ENCODE measurements around the gene PFKFB3. TPM values are rescaled to one million over a fixed set of nuclear protein-coding genes. Genes with fewer than 3 reads are reported as not detected.
A peak's percentile ranks its signal among the peaks of the same experiment; 100 is the strongest.

Gene PFKFB3
- total and polyA plus RNA-seq, 2 of the 4 experiments (the other 2 are of a cell fraction) = 34.1 to 45.5 TPM

DNA sequence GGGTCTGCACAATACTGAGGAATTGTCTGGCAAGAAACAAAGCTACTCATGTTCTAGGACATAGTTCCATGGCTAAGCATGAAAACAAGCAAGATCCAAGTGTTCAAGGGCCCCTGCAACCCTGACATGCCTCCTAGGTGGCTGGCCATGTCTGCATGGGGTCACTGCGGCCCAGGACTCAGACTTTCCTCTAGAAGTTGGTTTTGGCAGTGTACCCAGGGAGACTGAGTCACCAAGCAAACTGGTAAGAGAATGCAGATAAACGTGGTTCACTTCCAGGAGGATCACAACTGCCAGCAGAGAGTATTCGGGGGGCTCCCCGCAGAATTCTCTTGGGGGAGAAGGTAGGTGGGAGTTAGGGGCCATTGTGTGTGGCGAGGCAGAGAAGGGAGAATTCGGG, 7.4 kb upstream of the PFKFB3 start:
- no TSS peak for BruUV-seq (replicated peaks)
- no peak overlapping the region for H3K4me3 ChIP-seq (ENCODE audit: insufficient read depth, low read depth, low read length)
- no peak overlapping the region for H3K56ac ChIP-seq (ENCODE audit: extremely low read depth, insufficient read depth, low read length)
- H2BK120ac ChIP-seq (ENCODE audit: low read depth, low read length) = peak overlapping the region; percentile 52; the same call in 1 of the 2 replicates
- H3K9me1 ChIP-seq (ENCODE audit: insufficient read depth, low read length) = peaks cover 25% of the 10 kb centered on the region
- peak overlapping the region; percentile 0; the same call in 1 of the 2 replicates for H3K4me2 ChIP-seq (ENCODE audit: low read depth, low read length)
- H2AK9ac ChIP-seq (replicated peaks; ENCODE audit: low read depth, low read length, poor library complexity) = peak overlapping the region; percentile 94
- H2AFZ ChIP-seq (replicated peaks; ENCODE audit: low read length, poor library complexity) = peak overlapping the region; percentile 56
- peaks cover 23% of the 10 kb centered on the region for H3K4me1 ChIP-seq (ENCODE audit: control insufficient read depth, insufficient read depth, low read length)
- peak overlapping the region; percentile 43; the same call in 1 of the 2 replicates for H3K23ac ChIP-seq (ENCODE audit: low read depth, low read length)
- H3K4ac ChIP-seq (ENCODE audit: low read depth, low read length) = peak overlapping the region; percentile 11
- peak overlapping the region; percentile 14; the same call in 1 of the 2 replicates for H3K18ac ChIP-seq (ENCODE audit: low read depth, low read length)
- H2AK5ac ChIP-seq (ENCODE audit: low read depth, low read length) = peak overlapping the region; percentile 70
- peak; percentile 25; the same call in 1 of the 2 replicates for ATAC-seq (ENCODE audit: low read depth)
- POLR2A ChIA-PET (ENCODE audit: unreplicated experiment) = no interaction called here
- peaks cover 37 to 83% of the 10 kb centered on the region in 2 experiments for H3K79me1 ChIP-seq (ENCODE audit: low read depth in 1 of 2, low read length in 2 of 2)
- H2BK5ac ChIP-seq (ENCODE audit: low read depth, low read length, poor library complexity, severe bottlenecking) = peak overlapping the region; percentile 20
- CTCF ChIA-PET = no interaction called here
- H3K9ac ChIP-seq (ENCODE audit: low read depth, low read length) = no peak overlapping the region
- 57% methylated on average over 1 of the region's 6 CpGs; no CpG with 5 or more reads in 1 of the 2 experiments for WGBS, 2 experiments (ENCODE audit: extremely low coverage in 2 of 2, insufficient read length in 1 of 2)
- peak overlapping the region; percentile 63; the same call in 2 of the 3 replicates for H2BK15ac ChIP-seq (ENCODE audit: low read depth, low read length)
- no peak overlapping the region for H2BK20ac ChIP-seq (ENCODE audit: low read depth, low read length)
- in situ Hi-C loops (cut with MboI; ENCODE audit: low sequenced_read_pairs) (loop anchor here (5.0 kb wide), 1 partner anchor 83 kb away; no protein-coding TSS in a partner anchor), dilution Hi-C loops (cut with HindIII; ENCODE audit: low sequenced_read_pairs, unreplicated experiment) (no loop called here), intact Hi-C loops (cut with micrococcal nuclease) (no loop called here)
- H4K5ac ChIP-seq (ENCODE audit: low read depth, low read length) = no peak overlapping the region
- H3K9me3 ChIP-seq (ENCODE audit: control insufficient read depth, insufficient read depth, low read length) = no peaks in the 10 kb centered on the region
- H4K8ac ChIP-seq (ENCODE audit: low read depth in 2 of 2, low read length in 2 of 2) = no peak overlapping the region; a peak in 1 of 4 replicates
- peak overlapping the region; percentile 49; the same call in 1 of the 2 replicates for H4K91ac ChIP-seq (ENCODE audit: insufficient read depth, low read depth, low read length)
- H3K27ac ChIP-seq (ENCODE audit: insufficient read depth, low read length) = no peak overlapping the region
- H3K27me3 ChIP-seq (ENCODE audit: control insufficient read depth, insufficient read depth, low read length) = no peaks in the 10 kb centered on the region
- no peaks in the 10 kb centered on the region for H3K36me3 ChIP-seq (ENCODE audit: control insufficient read depth, insufficient read depth, low read length)
- TF ChIP-seq BHLHE40 (IDR thresholded peaks at IDR 0.05; ENCODE audit: low read depth, low read length) (no peak), NFE2L2 (IDR thresholded peaks at IDR 0.05; ENCODE audit: low read depth, low read length) (no peak), RAD21 (IDR thresholded peaks at IDR 0.05; ENCODE audit: low read length) (no peak), FOS (IDR thresholded peaks at IDR 0.05; ENCODE audit: low read depth, low read length) (no peak), POLR2A (IDR thresholded peaks at IDR 0.05; ENCODE audit: low read depth, low read length) (no peak), CHD1 (IDR thresholded peaks at IDR 0.05; ENCODE audit: low read depth, low read length) (no peak), MAZ (IDR thresholded peaks at IDR 0.05; ENCODE audit: borderline replicate concordance, low read depth, low read length) (no peak), CEBPB (IDR thresholded peaks at IDR 0.05; ENCODE audit: low read depth, low read length) (no peak), MXI1 (IDR thresholded peaks at IDR 0.05; ENCODE audit: borderline replicate concordance, low read depth, low read length) (no peak), SMC3 (IDR thresholded peaks at IDR 0.05; ENCODE audit: low read depth, low read length) (no peak), RCOR1 (IDR thresholded peaks at IDR 0.05; ENCODE audit: insufficient replicate concordance, low read length) (no peak), MAFK (IDR thresholded peaks at IDR 0.05; ENCODE audit: low read depth, low read length) (no peak), RFX5 (IDR thresholded peaks at IDR 0.05; ENCODE audit: low read depth, low read length) (no peak)
- TF ChIP-seq, protein P1, sequence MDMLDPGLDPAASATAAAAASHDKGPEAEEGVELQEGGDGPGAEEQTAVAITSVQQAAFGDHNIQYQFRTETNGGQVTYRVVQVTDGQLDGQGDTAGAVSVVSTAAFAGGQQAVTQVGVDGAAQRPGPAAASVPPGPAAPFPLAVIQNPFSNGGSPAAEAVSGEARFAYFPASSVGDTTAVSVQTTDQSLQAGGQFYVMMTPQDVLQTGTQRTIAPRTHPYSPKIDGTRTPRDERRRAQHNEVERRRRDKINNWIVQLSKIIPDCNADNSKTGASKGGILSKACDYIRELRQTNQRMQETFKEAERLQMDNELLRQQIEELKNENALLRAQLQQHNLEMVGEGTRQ (IDR thresholded peaks at IDR 0.05; ENCODE audit: low read depth, low read length) = no peak
- TF ChIP-seq, protein P2, sequence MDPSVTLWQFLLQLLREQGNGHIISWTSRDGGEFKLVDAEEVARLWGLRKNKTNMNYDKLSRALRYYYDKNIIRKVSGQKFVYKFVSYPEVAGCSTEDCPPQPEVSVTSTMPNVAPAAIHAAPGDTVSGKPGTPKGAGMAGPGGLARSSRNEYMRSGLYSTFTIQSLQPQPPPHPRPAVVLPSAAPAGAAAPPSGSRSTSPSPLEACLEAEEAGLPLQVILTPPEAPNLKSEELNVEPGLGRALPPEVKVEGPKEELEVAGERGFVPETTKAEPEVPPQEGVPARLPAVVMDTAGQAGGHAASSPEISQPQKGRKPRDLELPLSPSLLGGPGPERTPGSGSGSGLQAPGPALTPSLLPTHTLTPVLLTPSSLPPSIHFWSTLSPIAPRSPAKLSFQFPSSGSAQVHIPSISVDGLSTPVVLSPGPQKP (IDR thresholded peaks at IDR 0.05; ENCODE audit: borderline replicate concordance, low read depth, low read length) = no peak
- TF ChIP-seq, protein P3, sequence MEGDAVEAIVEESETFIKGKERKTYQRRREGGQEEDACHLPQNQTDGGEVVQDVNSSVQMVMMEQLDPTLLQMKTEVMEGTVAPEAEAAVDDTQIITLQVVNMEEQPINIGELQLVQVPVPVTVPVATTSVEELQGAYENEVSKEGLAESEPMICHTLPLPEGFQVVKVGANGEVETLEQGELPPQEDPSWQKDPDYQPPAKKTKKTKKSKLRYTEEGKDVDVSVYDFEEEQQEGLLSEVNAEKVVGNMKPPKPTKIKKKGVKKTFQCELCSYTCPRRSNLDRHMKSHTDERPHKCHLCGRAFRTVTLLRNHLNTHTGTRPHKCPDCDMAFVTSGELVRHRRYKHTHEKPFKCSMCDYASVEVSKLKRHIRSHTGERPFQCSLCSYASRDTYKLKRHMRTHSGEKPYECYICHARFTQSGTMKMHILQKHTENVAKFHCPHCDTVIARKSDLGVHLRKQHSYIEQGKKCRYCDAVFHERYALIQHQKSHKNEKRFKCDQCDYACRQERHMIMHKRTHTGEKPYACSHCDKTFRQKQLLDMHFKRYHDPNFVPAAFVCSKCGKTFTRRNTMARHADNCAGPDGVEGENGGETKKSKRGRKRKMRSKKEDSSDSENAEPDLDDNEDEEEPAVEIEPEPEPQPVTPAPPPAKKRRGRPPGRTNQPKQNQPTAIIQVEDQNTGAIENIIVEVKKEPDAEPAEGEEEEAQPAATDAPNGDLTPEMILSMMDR (conservative IDR thresholded peaks at IDR 0.05; ENCODE audit: low read depth, low read length) = no peak
- H4K20me1 ChIP-seq (ENCODE audit: insufficient read depth, low read length) = peaks cover 58% of the 10 kb centered on the region
- peak overlapping the region; percentile 56 for H3K14ac ChIP-seq (replicated peaks; ENCODE audit: low read depth, low read length)
- peak; percentile 75 for DNase-seq
